Mesendoderm (in vitro differentiated cells): ENCODE data around the gene RNASE7.

Experiments used
- DNase-seq: peaks from one replicate; pipeline ENCODE4 v3.0.0; 2013
- H2AK5ac ChIP-seq: 2 replicates; pipeline ENCODE4 v1.6.1; 2013; ENCODE audit warnings: low read length, inconsistent platforms
- H2BK120ac ChIP-seq: 2 replicates; pipeline ENCODE4 v1.6.1; 2013; ENCODE audit warnings: low read depth, mild to moderate bottlenecking, low read length, moderate library complexity, mixed read lengths
- H2BK15ac ChIP-seq: replicated peaks from 2 replicates; pipeline ENCODE4 v1.6.1; 2013; ENCODE audit warnings: low read depth, mild to moderate bottlenecking, moderate library complexity
- H2BK5ac ChIP-seq: 2 replicates; pipeline ENCODE4 v1.6.1; 2013; ENCODE audit warnings: low read length, inconsistent platforms
- H3K18ac ChIP-seq: 2 replicates; pipeline ENCODE4 v1.6.1; 2013; ENCODE audit warnings: mild to moderate bottlenecking, low read length, mixed read lengths
- H3K23ac ChIP-seq: one replicate; pipeline ENCODE4 v1.6.1; 2013; ENCODE audit warnings: low read length
- H3K27ac ChIP-seq: 2 replicates; pipeline ENCODE4 v1.5.1; 2013; ENCODE audit warnings: low read depth, mild to moderate bottlenecking, inconsistent platforms, low read length, moderate library complexity
- H3K27me3 ChIP-seq: 2 replicates; pipeline ENCODE4 v1.6.1; 2013; ENCODE audit warnings: low read length, control low read depth, mild to moderate bottlenecking, inconsistent platforms; ENCODE audit not compliant: insufficient read depth, poor library complexity
- H3K36me3 ChIP-seq: 2 replicates; pipeline ENCODE4 v1.6.1; 2013; ENCODE audit warnings: low read length, inconsistent platforms; ENCODE audit not compliant: control insufficient read depth, insufficient read depth
- H3K4ac ChIP-seq: one replicate; pipeline ENCODE4 v1.6.1; 2013; ENCODE audit warnings: low read depth, mild to moderate bottlenecking, low read length, moderate library complexity
- H3K4me1 ChIP-seq: 2 replicates; pipeline ENCODE4 v1.6.1; 2013; ENCODE audit warnings: low read depth, low read length, inconsistent platforms; ENCODE audit not compliant: control insufficient read depth
- H3K4me2 ChIP-seq: 2 replicates; pipeline ENCODE4 v1.6.1; 2013; ENCODE audit warnings: low read length
- H3K4me3 ChIP-seq: 2 replicates; pipeline ENCODE4 v1.5.1; 2013; ENCODE audit warnings: mild to moderate bottlenecking, low read length
- H3K56ac ChIP-seq: one replicate; pipeline ENCODE4 v1.6.1; 2013; ENCODE audit warnings: low read length
- H3K79me1 ChIP-seq: 2 replicates; pipeline ENCODE4 v1.6.1; 2013; ENCODE audit warnings: low read length, inconsistent platforms
- H3K79me2 ChIP-seq: 2 replicates; pipeline ENCODE4 v1.6.1; 2013; ENCODE audit warnings: mild to moderate bottlenecking, low read length; ENCODE audit not compliant: control insufficient read depth, insufficient read depth
- H3K9ac ChIP-seq: 2 replicates; pipeline ENCODE4 v1.6.1; 2013; ENCODE audit warnings: low read length, inconsistent platforms
- H4K5ac ChIP-seq: one replicate; pipeline ENCODE4 v1.6.1; 2013; ENCODE audit warnings: low read length
- H4K8ac ChIP-seq: one replicate; pipeline ENCODE4 v1.6.1; 2013; ENCODE audit warnings: low read depth, mild to moderate bottlenecking, control low read depth, low read length, moderate library complexity
- WGBS: extraction: QIAGEN DNeasy Blood & Tissue Kit; methylation state at CpG from one replicate; pipeline ENCODE4 v1.1.7; 2013; ENCODE audit warnings: low lambda C conversion rate, missing lambda C conversion rate; ENCODE audit not compliant: insufficient coverage; ENCODE audit errors: extremely low coverage; 5-methylcytosine and 5-hydroxymethylcytosine counted together

The RNASE7 gene

GRCh38 chr14:21084998-21085853 is 43.1 kb downstream of the RNASE7 start:
- Histone ChIP-seq H3K4ac (no peak overlapping the region), H3K36me3 (peaks cover 30% of the 10 kb centered on the region), H3K27me3 (no peaks in the 10 kb centered on the region), H3K4me2 (no peak overlapping the region), H2BK5ac (no peak overlapping the region), H3K79me2 (no peaks in the 10 kb centered on the region), H4K8ac (no peak overlapping the region), H3K56ac (no peak overlapping the region), H3K79me1 (no peaks in the 10 kb centered on the region), H3K18ac (no peak overlapping the region), H3K23ac (no peak overlapping the region), H2BK120ac (no peak overlapping the region), H3K4me3 (no peak overlapping the region), H4K5ac (no peak overlapping the region), H2BK15ac (no peak overlapping the region), H3K4me1 (no peaks in the 10 kb centered on the region), H3K9ac (no peak overlapping the region), H2AK5ac (no peak overlapping the region), H3K27ac (no peak overlapping the region)
- no CpG with 5 or more reads among the region's 17 CpGs for WGBS
- no peak for DNase-seq

GRCh38 chr14:21086908-21087293 is 44.7 kb downstream of the RNASE7 start:
- WGBS = no CpG with 5 or more reads among the region's 4 CpGs
- no peaks in the 10 kb centered on the region for H3K27me3 ChIP-seq
- H3K79me1 ChIP-seq = no peaks in the 10 kb centered on the region
- no peak overlapping the region for H2BK15ac ChIP-seq
- H3K36me3 ChIP-seq = peaks cover 22% of the 10 kb centered on the region
- H3K27ac ChIP-seq = no peak overlapping the region
- no peak overlapping the region for H2BK5ac ChIP-seq
- H3K4me3 ChIP-seq = no peak overlapping the region
- no peak overlapping the region for H3K4me2 ChIP-seq
- H4K8ac ChIP-seq = no peak overlapping the region
- no peaks in the 10 kb centered on the region for H3K4me1 ChIP-seq
- no peak overlapping the region for H2BK120ac ChIP-seq
- H3K9ac ChIP-seq = no peak overlapping the region
- H3K79me2 ChIP-seq = no peaks in the 10 kb centered on the region
- no peak for DNase-seq
- H3K23ac ChIP-seq = no peak overlapping the region
- no peak overlapping the region for H3K18ac ChIP-seq
- H3K4ac ChIP-seq = no peak overlapping the region
- no peak overlapping the region for H4K5ac ChIP-seq
- no peak overlapping the region for H3K56ac ChIP-seq
- no peak overlapping the region for H2AK5ac ChIP-seq

GRCh38 chr14:21087294-21088091 is 45.3 kb downstream of the RNASE7 start:
- no peaks in the 10 kb centered on the region for H3K4me1 ChIP-seq
- no peaks in the 10 kb centered on the region for H3K79me2 ChIP-seq
- no peaks in the 10 kb centered on the region for H3K79me1 ChIP-seq
- no CpG with 5 or more reads among the region's 19 CpGs for WGBS
- peak; percentile 99 for DNase-seq
- H3K9ac ChIP-seq = no peak overlapping the region
- H2BK5ac ChIP-seq = no peak overlapping the region
- H4K8ac ChIP-seq = no peak overlapping the region
- H3K18ac ChIP-seq = no peak overlapping the region
- no peaks in the 10 kb centered on the region for H3K27me3 ChIP-seq
- no peak overlapping the region for H2BK15ac ChIP-seq
- no peak overlapping the region for H2AK5ac ChIP-seq
- H3K4me3 ChIP-seq = no peak overlapping the region
- peaks cover 21% of the 10 kb centered on the region for H3K36me3 ChIP-seq
- H3K4me2 ChIP-seq = no peak overlapping the region
- no peak overlapping the region for H3K56ac ChIP-seq
- no peak overlapping the region for H3K23ac ChIP-seq
- no peak overlapping the region for H3K4ac ChIP-seq
- no peak overlapping the region for H4K5ac ChIP-seq
- H3K27ac ChIP-seq = no peak overlapping the region
- H2BK120ac ChIP-seq = no peak overlapping the region

- Histone ChIP-seq H3K18ac (no peak overlapping the region), H3K4me1 (peaks cover 8% of the 10 kb centered on the region)
These were observed 46.5 kb downstream of the RNASE7 start for GRCh38 chr14:21088687-21089086.

GRCh38 chr14:21089271-21089670 is 47.1 kb downstream of the RNASE7 start:
- no peak overlapping the region for H3K18ac ChIP-seq
- H3K27me3 ChIP-seq = no peaks in the 10 kb centered on the region
- H3K4me2 ChIP-seq = no peak overlapping the region
- no peak overlapping the region for H3K4ac ChIP-seq
- no peak overlapping the region for H3K23ac ChIP-seq
- no peak overlapping the region for H4K8ac ChIP-seq
- no peak overlapping the region for H2BK15ac ChIP-seq
- H3K4me1 ChIP-seq = peaks cover 11% of the 10 kb centered on the region
- H2BK120ac ChIP-seq = no peak overlapping the region
- H3K79me2 ChIP-seq = no peaks in the 10 kb centered on the region
- H3K36me3 ChIP-seq = peaks cover 15% of the 10 kb centered on the region
- DNase-seq = no peak
- peaks cover 8% of the 10 kb centered on the region for H3K79me1 ChIP-seq
- no peak overlapping the region for H2AK5ac ChIP-seq
- H3K4me3 ChIP-seq = no peak overlapping the region
- H3K27ac ChIP-seq = no peak overlapping the region
- no peak overlapping the region for H3K9ac ChIP-seq
- H2BK5ac ChIP-seq = no peak overlapping the region
- WGBS = no CpG with 5 or more reads among the region's 1 CpG
- no peak overlapping the region for H4K5ac ChIP-seq
- H3K56ac ChIP-seq = no peak overlapping the region

More at GRCh38 chr14:21088687-21089086, 46.5 kb downstream of the RNASE7 start:
- no peak for DNase-seq
- Histone ChIP-seq H2BK15ac (no peak overlapping the region), H4K8ac (no peak overlapping the region), H2AK5ac (no peak overlapping the region), H3K23ac (no peak overlapping the region), H3K9ac (no peak overlapping the region), H4K5ac (no peak overlapping the region), H3K27ac (no peak overlapping the region), H3K4me3 (no peak overlapping the region), H3K36me3 (peaks cover 19% of the 10 kb centered on the region), H3K27me3 (no peaks in the 10 kb centered on the region), H3K79me1 (peaks cover 5% of the 10 kb centered on the region), H2BK5ac (no peak overlapping the region), H3K4me2 (no peak overlapping the region), H3K79me2 (no peaks in the 10 kb centered on the region), H2BK120ac (no peak overlapping the region), H3K4ac (no peak overlapping the region), H3K56ac (no peak overlapping the region)
- WGBS = no CpG with 5 or more reads among the region's 4 CpGs
